ENCODE data around the gene ZNF133. TPM values are rescaled to one million over a fixed set of nuclear protein-coding genes. Genes with fewer than 3 reads are reported as not detected.

ZNF133 gene
- total and polyA plus RNA-seq, 2 of the 13 experiments (the other 11 are each of a cell fraction or from before 2014, with no cell fraction given), result 23.5 to 26.7 TPM

GRCh38 chr20:18324596-18325089 lies 36.3 kb downstream of the ZNF133 start (continued):
- TF ChIP-seq ZBTB39 (CRISPR knock-in tag; IDR thresholded peaks at IDR 0.05), result no peak
- TF ChIP-seq NFIC (IDR thresholded peaks at IDR 0.05; ENCODE audit: low read length), result peak; percentile 63; the same call in 1 of the 2 replicates
- TF ChIP-seq TARDBP (CRISPR knock-in tag; IDR thresholded peaks at IDR 0.05), result peak; percentile 66; the same call in 1 of the 2 replicates
- TF ChIP-seq TCF12 (IDR thresholded peaks at IDR 0.05), result no peak
- TF ChIP-seq TCF12 (CRISPR knock-in tag; IDR thresholded peaks at IDR 0.05), result peak; percentile 30; the same call in 1 of the 2 replicates
- 0 out of 2 replicates have a peak, but pooled peaks have one; percentile 7 for TF ChIP-seq ZSCAN30 (CRISPR knock-in tag; IDR thresholded peaks at IDR 0.05)
- TF ChIP-seq ZMYM4 (CRISPR knock-in tag; IDR thresholded peaks at IDR 0.05), result peak; percentile 67
- TF ChIP-seq EP300 (IDR thresholded peaks at IDR 0.05; ENCODE audit: low read depth in 2 of 2, low read length in 2 of 2), result peak in 1 of 2 experiments; percentile 53; a peak in 2 of 4 replicates
- TF ChIP-seq EP300 (CRISPR knock-in tag; IDR thresholded peaks at IDR 0.05; ENCODE audit: borderline replicate concordance), result 0 out of 2 replicates have a peak, but pooled peaks have one; percentile 12
- no peak for TF ChIP-seq GABPA (IDR thresholded peaks at IDR 0.05; ENCODE audit: low read depth, low read length)
- peak; percentile 64 for TF ChIP-seq GABPA (CRISPR knock-in tag; IDR thresholded peaks at IDR 0.05; ENCODE audit: low read depth)
- 0 out of 2 replicates have a peak, but pooled peaks have one; percentile 26 for TF ChIP-seq GLI4 (CRISPR knock-in tag; IDR thresholded peaks at IDR 0.05; ENCODE audit: borderline replicate concordance)
- TF ChIP-seq ZBED4 (CRISPR knock-in tag; IDR thresholded peaks at IDR 0.05; ENCODE audit: borderline replicate concordance), result peak; percentile 62; the same call in 1 of the 2 replicates
- 0 out of 2 replicates have a peak, but pooled peaks have one; percentile 23 for TF ChIP-seq ZGPAT (CRISPR knock-in tag; IDR thresholded peaks at IDR 0.05)
- peak; percentile 87 for TF ChIP-seq HNF1A (IDR thresholded peaks at IDR 0.05; ENCODE audit: low read depth)
- TF ChIP-seq HNF1A (CRISPR knock-in tag; IDR thresholded peaks at IDR 0.05; ENCODE audit: borderline replicate concordance), result peak; percentile 90
- TF ChIP-seq HNF4A (CRISPR knock-in tag; IDR thresholded peaks at IDR 0.05), result peak; percentile 37
- TF ChIP-seq NR3C1 (CRISPR knock-in tag; IDR thresholded peaks at IDR 0.05), result no peak
- TF ChIP-seq HHEX (CRISPR knock-in tag; IDR thresholded peaks at IDR 0.05), result 0 out of 2 replicates have a peak, but pooled peaks have one; percentile 14
- no peak for TF ChIP-seq XBP1 (CRISPR knock-in tag; IDR thresholded peaks at IDR 0.05)
